ENCODE data around the gene ZNF232.

GRCh38 chr17:5127910-5128309, 16.2 kb upstream of the ZNF232 start:
- TF ChIP-seq CTCF (conservative IDR thresholded peaks at IDR 0.05) (no peak), EZH2 (IDR thresholded peaks at IDR 0.05; ENCODE audit: low read depth) (no peak)

All from PC-9 (cell line).